Hematopoietic multipotent progenitor cell treated with erythropoietin and hydrocortisone succinate and interleukin-3 and kit ligand, for 6 days (in vitro differentiated cells): Measurements from ENCODE around the gene SIM1.
A peak's percentile ranks its signal among the peaks of the same experiment; 100 is the strongest.
"Not testable (repeated sequence)": the region's sequence is repeated elsewhere in the genome, so short reads cannot be mapped to it uniquely, and the experiment has no call there.

Experiments
- DNase-seq: peaks from one replicate; pipeline ENCODE4 v3.0.0-alpha.2; 2015

Gene SIM1

GRCh38 chr6:100426241-100426640, 38.5 kb downstream of the SIM1 start:
- DNase-seq, result no peak

GRCh38 chr6:100420711-100421110, 44.0 kb downstream of the SIM1 start:
- no peak for DNase-seq

- no peak for DNase-seq
These were observed 47.7 kb downstream of the SIM1 start for GRCh38 chr6:100417036-100417435.

- DNase-seq, result peak; percentile 3
These were observed 49.0 kb downstream of the SIM1 start for GRCh38 chr6:100415768-100416167.

GRCh38 chr6:100412872-100413271, 51.8 kb downstream of the SIM1 start:
- no peak for DNase-seq

- DNase-seq, result no peak
These were observed 60.7 kb downstream of the SIM1 start for GRCh38 chr6:100404051-100404450.

GRCh38 chr6:100393493-100393892, 71.2 kb downstream of the SIM1 start:
- DNase-seq, result no peak

GRCh38 chr6:100392423-100392822, 72.3 kb downstream of the SIM1 start:
- DNase-seq, result no peak

GRCh38 chr6:100388868-100389519, 75.7 kb downstream of the SIM1 start:
- no peak for DNase-seq

GRCh38 chr6:100382767-100383195, 81.9 kb downstream of the SIM1 start:
- no peak for DNase-seq

GRCh38 chr6:100382031-100382430, 82.7 kb downstream of the SIM1 start:
- DNase-seq, result no peak

GRCh38 chr6:100381111-100381510, 83.6 kb downstream of the SIM1 start:
- DNase-seq, result no peak

GRCh38 chr6:100379386-100379785, 85.3 kb downstream of the SIM1 start:
- DNase-seq, result no peak

GRCh38 chr6:100378576-100378975, 86.1 kb downstream of the SIM1 start:
- no peak for DNase-seq

- peak; percentile 2 for DNase-seq
These were observed 88.6 kb downstream of the SIM1 start for GRCh38 chr6:100376103-100376502.

GRCh38 chr6:100372326-100373091, 92.2 kb downstream of the SIM1 start:
- no peak for DNase-seq

GRCh38 chr6:100371591-100371990, 93.1 kb downstream of the SIM1 start:
- no peak for DNase-seq

- DNase-seq, result peak; percentile 18
These were observed 94.5 kb downstream of the SIM1 start for GRCh38 chr6:100370265-100370664.

- DNase-seq, result no peak
These were observed 98.3 kb downstream of the SIM1 start for GRCh38 chr6:100366419-100366818.

- no peak for DNase-seq
These were observed 101.1 kb downstream of the SIM1 start for GRCh38 chr6:100363651-100364050.

GRCh38 chr6:100354736-100355641, 109.7 kb downstream of the SIM1 start:
- DNase-seq, result not testable (repeated sequence)

- DNase-seq, result no peak
These were observed 111.3 kb downstream of the SIM1 start for GRCh38 chr6:100353276-100354015.

- DNase-seq, result no peak
These were observed 114.6 kb downstream of the SIM1 start for GRCh38 chr6:100350139-100350538.
